GM12878 (cell line): ENCODE data around the gene PERCC1.

Experiments used
- CTCF ChIP-seq, 3 experiments: IDR thresholded peaks in 2 of 3; conservative IDR thresholded peaks in 1 of 3; 2 replicates each; pipeline ENCODE4 v1.5.1; 2011; ENCODE audit warnings: low read depth in 3 of 3, low read length in 3 of 3, mild to moderate bottlenecking in 3 of 3, control low read depth in 2 of 3, moderate library complexity in 2 of 3, inconsistent platforms in 1 of 3, mixed read lengths in 1 of 3; ENCODE audit not compliant: control insufficient read depth in 2 of 3, insufficient read depth in 1 of 3; ENCODE audit errors: extremely low read depth in 1 of 3
- CUX1 ChIP-seq: IDR thresholded peaks from 2 replicates; pipeline ENCODE4 v1.6.1; 2012; ENCODE audit warnings: improper control_type of control experiment, low read depth, low read length; ENCODE audit not compliant: insufficient replicate concordance
- EZH2 ChIP-seq: IDR thresholded peaks from 2 replicates; pipeline ENCODE4 v1.6.1; 2012; ENCODE audit warnings: low read depth, mild to moderate bottlenecking, control low read depth, inconsistent platforms, low read length, borderline replicate concordance; ENCODE audit not compliant: control insufficient read depth
- POLR2AphosphoS2 ChIP-seq: IDR thresholded peaks from 2 replicates; pipeline ENCODE4 v1.6.1; 2011; ENCODE audit warnings: low read depth, mild to moderate bottlenecking, low read length, improper control_type of control experiment, moderate library complexity
- PRDM15 ChIP-seq: fragments of 450-650 bp; formaldehyde crosslinking; IDR thresholded peaks from 2 replicates; pipeline ENCODE4 v1.4.0; 2020; ENCODE audit warnings: mild to moderate bottlenecking, moderate library complexity
- RAD21 ChIP-seq: IDR thresholded peaks from 2 replicates; pipeline ENCODE4 v1.6.1; 2011; ENCODE audit warnings: mild to moderate bottlenecking, low read depth, low read length, moderate library complexity; ENCODE audit not compliant: insufficient read depth
- REST ChIP-seq: IDR thresholded peaks from 2 replicates; pipeline ENCODE4 v1.6.1; 2012; ENCODE audit warnings: mild to moderate bottlenecking, low read depth, low read length
- RFX5 ChIP-seq: IDR thresholded peaks from 2 replicates; pipeline ENCODE4 v1.6.1; 2011; ENCODE audit warnings: low read depth, low read length, improper control_type of control experiment
- ZNF592 ChIP-seq: fragments of 450-650 bp; IDR thresholded peaks from 2 replicates; pipeline ENCODE4 v1.6.1; 2017; ENCODE audit warnings: mild to moderate bottlenecking, moderate library complexity

GRCh38 chr16:1451702-1452392 lies 21.0 kb downstream of the PERCC1 start:
- TF ChIP-seq RFX5 (no peak), CTCF (IDR thresholded peaks at IDR 0.05 in 2 of 3, conservative IDR thresholded peaks at IDR 0.05 in 1 of 3; ENCODE audit: control insufficient read depth in 2 of 3, extremely low read depth in 1 of 3, insufficient read depth in 1 of 3, low read depth in 3 of 3, low read length in 3 of 3) (no peak), REST (no peak), EZH2 (no peak), POLR2AphosphoS2 (no peak), RAD21 (no peak), PRDM15 (CRISPR knock-in tag) (no peak), ZNF592 (no peak), CUX1 (no peak)
